ENCODE data around the gene ATP5IF1.

The ATP5IF1 gene

GRCh38 chr1:28278763-28279162 is 42.8 kb downstream of the ATP5IF1 start:
- Histone ChIP-seq H3K4me1 (ENCODE audit: insufficient read depth, low read length, severe bottlenecking) (no peaks in the 10 kb centered on the region), H3K9me3 (ENCODE audit: low read length) (no peaks in the 10 kb centered on the region), H3K9me2 (ENCODE audit: low read depth, low read length) (no peaks in the 10 kb centered on the region), H2AFZ (ENCODE audit: low read length) (no peak overlapping the region), H3K4me2 (ENCODE audit: low read length) (no peak overlapping the region), H3K36me3 (ENCODE audit: insufficient read depth, low read length) (peaks cover 15% of the 10 kb centered on the region), H3K4me3 (ENCODE audit: low read depth, low read length, poor library complexity, severe bottlenecking) (no peak overlapping the region), H3K9ac (ENCODE audit: low read length) (no peak overlapping the region), H3K27ac (ENCODE audit: low read depth, low read length, poor library complexity, severe bottlenecking) (no peak overlapping the region), H3K79me2 (ENCODE audit: insufficient read depth, low read length) (no peaks in the 10 kb centered on the region), H3F3A (ENCODE audit: insufficient read depth, low read length) (no peaks in the 10 kb centered on the region), H3K27me3 (ENCODE audit: insufficient read depth, low read length) (no peaks in the 10 kb centered on the region), H4K20me1 (ENCODE audit: insufficient read depth, low read length) (no peaks in the 10 kb centered on the region)
- TF ChIP-seq CTCF (IDR thresholded peaks at IDR 0.05; ENCODE audit: low read length) (no peak), EZH2 (IDR thresholded peaks at IDR 0.05; ENCODE audit: borderline replicate concordance, low read length) (no peak)

GRCh38 chr1:28279721-28280120 is 43.8 kb downstream of the ATP5IF1 start:
- Histone ChIP-seq H2AFZ (ENCODE audit: low read length) (no peak overlapping the region), H3K36me3 (ENCODE audit: insufficient read depth, low read length) (peaks cover 11% of the 10 kb centered on the region), H3K9me2 (ENCODE audit: low read depth, low read length) (no peaks in the 10 kb centered on the region), H3K27ac (ENCODE audit: low read depth, low read length, poor library complexity, severe bottlenecking) (no peak overlapping the region), H3K9ac (ENCODE audit: low read length) (no peak overlapping the region), H3K4me2 (ENCODE audit: low read length) (no peak overlapping the region), H3K4me1 (ENCODE audit: insufficient read depth, low read length, severe bottlenecking) (no peaks in the 10 kb centered on the region), H3K27me3 (ENCODE audit: insufficient read depth, low read length) (no peaks in the 10 kb centered on the region), H4K20me1 (ENCODE audit: insufficient read depth, low read length) (no peaks in the 10 kb centered on the region), H3F3A (ENCODE audit: insufficient read depth, low read length) (no peaks in the 10 kb centered on the region), H3K79me2 (ENCODE audit: insufficient read depth, low read length) (no peaks in the 10 kb centered on the region), H3K9me3 (ENCODE audit: low read length) (no peaks in the 10 kb centered on the region), H3K4me3 (ENCODE audit: low read depth, low read length, poor library complexity, severe bottlenecking) (no peak overlapping the region)
- no peak for TF ChIP-seq CTCF (IDR thresholded peaks at IDR 0.05; ENCODE audit: low read length)
- TF ChIP-seq EZH2 (IDR thresholded peaks at IDR 0.05; ENCODE audit: borderline replicate concordance, low read length), result no peak

GRCh38 chr1:28280501-28280900 is 44.6 kb downstream of the ATP5IF1 start:
- H3K4me2 ChIP-seq (ENCODE audit: low read length), result no peak overlapping the region
- H3K36me3 ChIP-seq (ENCODE audit: insufficient read depth, low read length), result peaks cover 6% of the 10 kb centered on the region
- no peaks in the 10 kb centered on the region for H3K9me3 ChIP-seq (ENCODE audit: low read length)
- H3F3A ChIP-seq (ENCODE audit: insufficient read depth, low read length), result no peaks in the 10 kb centered on the region
- no peaks in the 10 kb centered on the region for H3K27me3 ChIP-seq (ENCODE audit: insufficient read depth, low read length)
- H3K9me2 ChIP-seq (ENCODE audit: low read depth, low read length), result no peaks in the 10 kb centered on the region
- H3K4me1 ChIP-seq (ENCODE audit: insufficient read depth, low read length, severe bottlenecking), result no peaks in the 10 kb centered on the region
- TF ChIP-seq CTCF (IDR thresholded peaks at IDR 0.05; ENCODE audit: low read length) (no peak), EZH2 (IDR thresholded peaks at IDR 0.05; ENCODE audit: borderline replicate concordance, low read length) (no peak)
- H4K20me1 ChIP-seq (ENCODE audit: insufficient read depth, low read length), result no peaks in the 10 kb centered on the region
- no peak overlapping the region for H3K4me3 ChIP-seq (ENCODE audit: low read depth, low read length, poor library complexity, severe bottlenecking)
- no peak overlapping the region for H2AFZ ChIP-seq (ENCODE audit: low read length)
- H3K9ac ChIP-seq (ENCODE audit: low read length), result no peak overlapping the region
- H3K27ac ChIP-seq (ENCODE audit: low read depth, low read length, poor library complexity, severe bottlenecking), result no peak overlapping the region
- H3K79me2 ChIP-seq (ENCODE audit: insufficient read depth, low read length), result no peaks in the 10 kb centered on the region

Measured in OCI-LY1 (cell line).